ENCODE measurements around the gene PIP5K1C. TPM values are rescaled to one million over a fixed set of nuclear protein-coding genes. Genes with fewer than 3 reads are reported as not detected.

The PIP5K1C gene
- total RNA-seq, 4 donors from 2014 or later, result 25.4 to 91.1 (median 36.4) TPM

DNA sequence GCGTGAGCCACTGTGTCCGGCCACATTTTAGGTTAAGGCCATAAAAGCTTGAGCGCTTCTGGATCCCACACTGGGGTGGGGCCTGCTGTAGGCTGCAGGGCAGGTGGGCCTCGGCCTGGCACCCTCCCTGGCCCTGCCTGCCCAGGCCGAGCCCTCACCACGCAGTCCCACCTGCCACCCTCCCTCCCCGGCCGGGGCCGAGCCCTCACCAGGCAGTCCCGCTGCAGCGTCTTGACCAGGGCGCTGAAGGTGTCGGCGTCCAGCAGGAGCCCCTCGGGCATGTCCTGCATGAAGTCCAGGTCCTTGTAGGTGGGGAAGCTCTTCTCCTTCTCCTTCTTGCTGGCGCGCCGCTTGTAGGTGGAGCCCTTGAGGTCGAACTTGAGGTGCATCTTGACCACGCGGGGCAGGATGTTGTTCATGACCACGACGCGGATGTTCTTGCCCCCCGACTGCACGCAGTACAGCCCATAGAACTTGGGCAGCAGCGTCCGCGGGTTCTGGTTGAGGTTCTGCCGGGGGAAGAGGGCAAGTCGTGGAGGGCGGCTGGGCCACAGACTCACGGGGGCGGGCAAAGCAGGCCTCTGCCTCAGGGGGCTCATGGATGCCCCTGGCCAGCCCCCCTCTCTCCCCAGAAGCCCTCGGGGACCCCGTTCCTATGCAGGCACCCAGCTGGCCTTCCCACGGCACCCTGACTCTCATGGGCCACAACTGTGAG lies 47.0 kb downstream of the PIP5K1C start:
- TF ChIP-seq POLR2A (IDR thresholded peaks at IDR 0.05) (no peak), POLR2AphosphoS5 (IDR thresholded peaks at IDR 0.05) (no peak)
- TF ChIP-seq, protein P1, sequence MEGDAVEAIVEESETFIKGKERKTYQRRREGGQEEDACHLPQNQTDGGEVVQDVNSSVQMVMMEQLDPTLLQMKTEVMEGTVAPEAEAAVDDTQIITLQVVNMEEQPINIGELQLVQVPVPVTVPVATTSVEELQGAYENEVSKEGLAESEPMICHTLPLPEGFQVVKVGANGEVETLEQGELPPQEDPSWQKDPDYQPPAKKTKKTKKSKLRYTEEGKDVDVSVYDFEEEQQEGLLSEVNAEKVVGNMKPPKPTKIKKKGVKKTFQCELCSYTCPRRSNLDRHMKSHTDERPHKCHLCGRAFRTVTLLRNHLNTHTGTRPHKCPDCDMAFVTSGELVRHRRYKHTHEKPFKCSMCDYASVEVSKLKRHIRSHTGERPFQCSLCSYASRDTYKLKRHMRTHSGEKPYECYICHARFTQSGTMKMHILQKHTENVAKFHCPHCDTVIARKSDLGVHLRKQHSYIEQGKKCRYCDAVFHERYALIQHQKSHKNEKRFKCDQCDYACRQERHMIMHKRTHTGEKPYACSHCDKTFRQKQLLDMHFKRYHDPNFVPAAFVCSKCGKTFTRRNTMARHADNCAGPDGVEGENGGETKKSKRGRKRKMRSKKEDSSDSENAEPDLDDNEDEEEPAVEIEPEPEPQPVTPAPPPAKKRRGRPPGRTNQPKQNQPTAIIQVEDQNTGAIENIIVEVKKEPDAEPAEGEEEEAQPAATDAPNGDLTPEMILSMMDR (IDR thresholded peaks at IDR 0.05), result no peak
- H3K9me3 ChIP-seq, result no peaks in the 10 kb centered on the region
- intact Hi-C loops (cut with DNase I; ENCODE audit: low total_unique reads) (no loop called here), in situ Hi-C loops (cut with MboI; ENCODE audit: low pct_ligation_motif_present in 1 of 4, low pct_unique_long_range_greater_than_20kb in 1 of 4, low sequenced_read_pairs in 3 of 4) (no loop called here)
- no peak for DNase-seq
- no peak overlapping the region for H3K4me3 ChIP-seq
- peaks cover 0 to 31% (median 9%) of the 10 kb centered on the region in 4 donors for H3K36me3 ChIP-seq
- no peak overlapping the region for H3K27ac ChIP-seq
- WGBS, 2 donors (ENCODE audit: low coverage in 1 of 2), result 90% methylated on average over 35 of the region's 37 CpGs; no CpG with 5 or more reads in 1 of the 2 donors
- H3K4me1 ChIP-seq, result no peaks in the 10 kb centered on the region
- no peaks in the 10 kb centered on the region for H3K27me3 ChIP-seq

DNA sequence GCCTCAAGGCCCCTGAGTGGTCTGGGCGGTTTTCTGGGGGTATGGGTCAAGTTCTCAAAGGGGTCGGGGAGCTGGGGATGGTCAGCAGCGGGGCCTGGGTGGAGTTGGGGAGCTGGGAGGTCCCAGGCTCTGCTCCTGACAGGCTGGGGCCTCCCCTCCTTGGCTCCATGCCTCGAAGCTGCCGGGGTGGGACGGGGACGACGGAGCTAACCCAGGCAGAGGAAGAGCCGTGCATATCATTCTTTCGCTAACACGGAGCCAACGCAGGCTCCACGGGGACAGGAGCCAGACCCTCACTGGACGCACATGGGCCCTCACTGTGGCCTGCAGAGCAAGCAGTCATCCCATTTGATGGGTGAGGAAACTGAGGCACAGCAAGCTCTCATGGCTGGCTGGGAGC lies 47.8 kb downstream of the PIP5K1C start:
- TF ChIP-seq EP300 (IDR thresholded peaks at IDR 0.05; ENCODE audit: low read depth), result no peak
- TF ChIP-seq, protein P1 (IDR thresholded peaks at IDR 0.05), result no peak
- 95% methylated on average over 13 of the region's 14 CpGs; no CpG with 5 or more reads in 1 of the 2 donors for WGBS, 2 donors (ENCODE audit: low coverage in 1 of 2)
- Histone ChIP-seq H3K36me3 (peaks cover 0 to 27% (median 8%) of the 10 kb centered on the region in 4 donors), H3K4me3 (no peak overlapping the region), H3K4me1 (no peaks in the 10 kb centered on the region), H3K27me3 (no peaks in the 10 kb centered on the region), H3K9me3 (no peaks in the 10 kb centered on the region), H3K27ac (no peak overlapping the region)
- in situ Hi-C loops (cut with MboI; ENCODE audit: low pct_ligation_motif_present in 1 of 4, low pct_unique_long_range_greater_than_20kb in 1 of 4, low sequenced_read_pairs in 3 of 4), result no loop called here
- no peak for DNase-seq
- intact Hi-C loops (cut with DNase I; ENCODE audit: low total_unique reads), result no loop called here

DNA sequence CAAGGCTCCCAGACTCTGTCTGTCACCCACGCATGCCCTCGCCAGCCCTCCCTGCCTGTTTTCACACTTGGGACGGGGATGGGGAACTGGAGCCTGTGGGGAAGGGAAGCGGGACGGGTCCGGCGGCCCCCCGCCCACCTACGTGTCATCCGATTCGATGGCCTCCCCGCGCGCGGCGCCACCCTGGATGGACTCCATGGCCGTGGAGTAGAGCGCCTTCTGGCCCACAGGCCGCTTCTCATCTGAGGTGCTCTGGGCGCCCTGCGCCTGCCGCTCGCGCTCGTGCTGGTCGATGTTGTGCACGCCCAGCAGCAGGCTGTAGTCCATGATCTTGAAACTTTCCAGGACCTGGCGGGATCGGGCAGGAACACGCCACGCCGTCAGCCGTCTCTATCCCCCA lies 48.6 kb downstream of the PIP5K1C start:
- in situ Hi-C loops (cut with MboI; ENCODE audit: low pct_ligation_motif_present in 1 of 4, low pct_unique_long_range_greater_than_20kb in 1 of 4, low sequenced_read_pairs in 3 of 4) (no loop called here), intact Hi-C loops (cut with DNase I; ENCODE audit: low total_unique reads) (no loop called here)
- H3K9me3 ChIP-seq, result no peaks in the 10 kb centered on the region
- no peaks in the 10 kb centered on the region for H3K27me3 ChIP-seq
- H3K36me3 ChIP-seq, result peaks cover 0 to 21% (median 5%) of the 10 kb centered on the region in 4 donors
- TF ChIP-seq POLR2AphosphoS5 (IDR thresholded peaks at IDR 0.05) (no peak), POLR2A (IDR thresholded peaks at IDR 0.05) (no peak), EP300 (IDR thresholded peaks at IDR 0.05; ENCODE audit: low read depth) (no peak)
- TF ChIP-seq, protein P1 (IDR thresholded peaks at IDR 0.05), result no peak
- no peak overlapping the region for H3K4me3 ChIP-seq
- no peak overlapping the region for H3K27ac ChIP-seq
- 98 to 100% methylated on average over 1 to 29 of the region's 33 CpGs for WGBS, 2 donors (ENCODE audit: low coverage in 1 of 2)
- DNase-seq, result no peak
- no peaks in the 10 kb centered on the region for H3K4me1 ChIP-seq

DNA sequence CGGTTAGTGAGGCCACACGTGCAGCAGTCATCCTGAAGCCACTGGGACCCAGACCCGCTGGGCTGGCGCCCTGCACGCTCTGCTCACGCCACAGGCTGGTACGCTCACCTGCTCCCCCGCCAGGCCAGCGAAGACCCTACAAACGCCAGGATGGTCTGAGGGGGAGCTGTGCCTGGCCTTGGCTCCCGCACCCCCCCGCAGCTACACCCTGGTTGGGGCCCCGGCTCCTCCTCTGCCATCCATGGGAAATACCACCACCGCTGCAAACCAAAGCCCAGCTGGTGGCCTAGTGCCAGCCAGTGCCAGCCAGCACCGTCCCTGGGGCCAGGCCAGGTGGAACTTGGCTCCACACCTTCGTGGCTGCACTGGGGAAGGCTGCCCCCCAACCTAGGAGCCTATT lies 50.4 kb downstream of the PIP5K1C start:
- H3K27me3 ChIP-seq, result no peaks in the 10 kb centered on the region
- WGBS, 2 donors (ENCODE audit: low coverage in 1 of 2), result 90% methylated on average over 15 of the region's 16 CpGs; no CpG with 5 or more reads in 1 of the 2 donors
- H3K27ac ChIP-seq, result no peak overlapping the region
- intact Hi-C loops (cut with DNase I; ENCODE audit: low total_unique reads) (no loop called here), in situ Hi-C loops (cut with MboI; ENCODE audit: low pct_ligation_motif_present in 1 of 4, low pct_unique_long_range_greater_than_20kb in 1 of 4, low sequenced_read_pairs in 3 of 4) (no loop called here)
- H3K36me3 ChIP-seq, result peaks cover 0 to 13% (median 5%) of the 10 kb centered on the region in 4 donors
- no peak for DNase-seq
- no peaks in the 10 kb centered on the region for H3K4me1 ChIP-seq
- TF ChIP-seq, protein P1 (IDR thresholded peaks at IDR 0.05), result no peak
- TF ChIP-seq EP300 (IDR thresholded peaks at IDR 0.05; ENCODE audit: low read depth), result no peak
- TF ChIP-seq POLR2AphosphoS5 (IDR thresholded peaks at IDR 0.05), result no peak
- TF ChIP-seq POLR2A (IDR thresholded peaks at IDR 0.05), result no peak
- H3K4me3 ChIP-seq, result no peak overlapping the region
- no peaks in the 10 kb centered on the region for H3K9me3 ChIP-seq
